GM06990 (cell line): Measurements from ENCODE around the gene C15orf62.

ENCODE experiments used
- DNase-seq: peaks from one replicate; pipeline ENCODE4 v3.0.0-alpha.2; 2011; ENCODE audit not compliant: insufficient read length; ENCODE audit errors: extremely low read depth
- H3K27me3 ChIP-seq: replicated peaks from 2 replicates; pipeline ENCODE4 v1.6.0; 2011; ENCODE audit warnings: low read length; ENCODE audit not compliant: control insufficient read depth, insufficient read depth
- H3K36me3 ChIP-seq: 2 replicates; pipeline ENCODE4 v1.5.1; 2011; ENCODE audit warnings: low read length; ENCODE audit not compliant: control insufficient read depth, insufficient read depth
- H3K4me3 ChIP-seq: replicated peaks from 2 replicates; pipeline ENCODE4 v1.5.1; 2011; ENCODE audit warnings: low read depth, mild to moderate bottlenecking, control low read depth, low read length
- TF ChIP-seq, protein P1 (sequence below): IDR thresholded peaks from 2 replicates; pipeline ENCODE4 v1.5.1; 2011; ENCODE audit warnings: low read length, control low read depth, mild to moderate bottlenecking, inconsistent platforms; ENCODE audit not compliant: insufficient read depth, poor library complexity, severe bottlenecking

Gene C15orf62

DNA sequence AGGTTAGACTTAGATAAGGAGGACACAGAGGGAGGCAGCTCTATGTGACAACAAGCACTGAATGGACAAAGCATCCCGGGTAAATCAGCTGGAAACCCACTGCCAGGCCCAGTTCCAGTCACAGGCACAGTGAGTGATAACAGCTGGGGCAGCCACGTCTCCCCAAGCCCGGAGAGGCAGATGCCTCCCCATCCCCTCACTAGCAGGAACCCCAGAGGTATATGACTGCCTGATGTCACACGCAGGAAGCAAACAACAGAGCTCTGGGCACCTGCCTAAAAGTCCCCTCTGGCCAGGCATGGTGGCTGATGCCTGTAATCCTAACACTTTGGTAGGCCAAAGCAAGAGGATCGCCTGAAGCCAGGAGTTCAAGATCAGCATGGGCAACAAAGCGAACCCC, 18.2 kb downstream of the C15orf62 start:
- TF ChIP-seq, protein P1, sequence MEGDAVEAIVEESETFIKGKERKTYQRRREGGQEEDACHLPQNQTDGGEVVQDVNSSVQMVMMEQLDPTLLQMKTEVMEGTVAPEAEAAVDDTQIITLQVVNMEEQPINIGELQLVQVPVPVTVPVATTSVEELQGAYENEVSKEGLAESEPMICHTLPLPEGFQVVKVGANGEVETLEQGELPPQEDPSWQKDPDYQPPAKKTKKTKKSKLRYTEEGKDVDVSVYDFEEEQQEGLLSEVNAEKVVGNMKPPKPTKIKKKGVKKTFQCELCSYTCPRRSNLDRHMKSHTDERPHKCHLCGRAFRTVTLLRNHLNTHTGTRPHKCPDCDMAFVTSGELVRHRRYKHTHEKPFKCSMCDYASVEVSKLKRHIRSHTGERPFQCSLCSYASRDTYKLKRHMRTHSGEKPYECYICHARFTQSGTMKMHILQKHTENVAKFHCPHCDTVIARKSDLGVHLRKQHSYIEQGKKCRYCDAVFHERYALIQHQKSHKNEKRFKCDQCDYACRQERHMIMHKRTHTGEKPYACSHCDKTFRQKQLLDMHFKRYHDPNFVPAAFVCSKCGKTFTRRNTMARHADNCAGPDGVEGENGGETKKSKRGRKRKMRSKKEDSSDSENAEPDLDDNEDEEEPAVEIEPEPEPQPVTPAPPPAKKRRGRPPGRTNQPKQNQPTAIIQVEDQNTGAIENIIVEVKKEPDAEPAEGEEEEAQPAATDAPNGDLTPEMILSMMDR, result no peak
- Histone ChIP-seq H3K4me3 (no peak overlapping the region), H3K36me3 (peaks cover 1% of the 10 kb centered on the region; the same call in 1 of the 2 replicates), H3K27me3 (no peaks in the 10 kb centered on the region)
- no peak for DNase-seq

DNA sequence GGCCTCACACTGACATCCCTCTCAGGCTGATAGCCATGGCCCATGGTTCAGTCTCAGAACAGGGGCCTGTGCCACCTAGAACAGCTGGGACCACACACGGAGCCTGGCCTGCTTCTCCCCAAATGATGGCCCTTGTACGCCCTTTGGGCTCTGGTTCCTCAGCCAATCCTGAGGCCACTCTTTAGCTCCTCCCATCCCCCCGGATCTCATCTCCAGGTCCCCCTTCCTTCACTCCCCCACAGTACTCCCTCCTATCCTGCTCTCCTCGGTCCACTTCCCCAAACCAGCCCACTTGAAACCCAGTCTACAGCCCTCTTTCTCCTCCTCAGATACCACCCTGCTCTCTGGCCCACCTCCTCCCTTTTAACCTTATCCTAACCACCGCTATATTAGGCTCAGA, 19.3 kb downstream of the C15orf62 start:
- peaks cover 1% of the 10 kb centered on the region; the same call in 1 of the 2 replicates for H3K36me3 ChIP-seq
- DNase-seq, result no peak
- TF ChIP-seq, protein P1, result no peak

DNA sequence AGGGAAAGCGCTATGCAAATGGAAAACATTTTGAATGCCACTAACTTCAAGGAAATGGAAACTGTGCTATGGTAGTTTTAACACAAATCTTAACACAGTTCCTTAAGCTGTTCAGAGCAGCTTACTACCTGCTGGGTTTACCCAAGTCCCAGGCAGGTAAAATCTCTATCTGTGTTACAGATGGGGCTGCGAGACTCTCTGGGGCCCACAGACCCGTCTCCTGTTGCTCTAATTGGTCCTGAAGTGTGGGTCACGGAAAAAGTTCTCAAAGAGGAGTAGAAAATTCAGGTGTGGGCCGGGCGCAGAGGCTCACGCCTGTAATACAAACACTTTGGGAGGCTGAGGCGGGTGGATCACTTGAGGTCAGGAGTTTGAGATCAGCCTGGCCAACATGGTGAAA, 20.2 kb downstream of the C15orf62 start:
- no peak overlapping the region for H3K4me3 ChIP-seq
- TF ChIP-seq, protein P1, result no peak
- no peak for DNase-seq

More for the DNA sequence above, 19.3 kb downstream of the C15orf62 start:
- Histone ChIP-seq H3K27me3 (no peaks in the 10 kb centered on the region), H3K4me3 (no peak overlapping the region)

DNA sequence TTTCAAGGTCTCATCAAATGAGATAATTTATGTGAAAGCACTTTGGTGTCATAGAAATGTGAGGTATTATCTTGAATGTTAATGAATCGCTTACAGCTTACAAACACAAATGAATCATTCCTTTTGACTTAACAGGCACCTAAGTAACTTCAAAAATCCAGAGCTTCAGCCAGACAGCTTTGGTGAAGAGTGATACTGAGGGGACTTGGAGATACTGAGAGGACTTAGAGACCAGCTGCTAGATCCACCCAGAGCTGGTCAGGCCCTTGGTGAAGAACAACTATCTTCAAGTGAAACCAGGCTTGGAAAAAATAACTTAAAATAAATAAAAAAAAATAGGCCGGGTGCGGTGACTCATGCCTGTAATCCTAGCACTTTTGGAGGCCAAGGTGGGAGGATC, 20.9 kb downstream of the C15orf62 start:
- TF ChIP-seq, protein P1, result no peak
- DNase-seq, result no peak
- H3K4me3 ChIP-seq, result no peak overlapping the region
- H3K36me3 ChIP-seq, result peaks cover 1% of the 10 kb centered on the region; the same call in 1 of the 2 replicates
- no peaks in the 10 kb centered on the region for H3K27me3 ChIP-seq

More for the DNA sequence above, 20.2 kb downstream of the C15orf62 start:
- Histone ChIP-seq H3K36me3 (peaks cover 1% of the 10 kb centered on the region; the same call in 1 of the 2 replicates), H3K27me3 (no peaks in the 10 kb centered on the region)

DNA sequence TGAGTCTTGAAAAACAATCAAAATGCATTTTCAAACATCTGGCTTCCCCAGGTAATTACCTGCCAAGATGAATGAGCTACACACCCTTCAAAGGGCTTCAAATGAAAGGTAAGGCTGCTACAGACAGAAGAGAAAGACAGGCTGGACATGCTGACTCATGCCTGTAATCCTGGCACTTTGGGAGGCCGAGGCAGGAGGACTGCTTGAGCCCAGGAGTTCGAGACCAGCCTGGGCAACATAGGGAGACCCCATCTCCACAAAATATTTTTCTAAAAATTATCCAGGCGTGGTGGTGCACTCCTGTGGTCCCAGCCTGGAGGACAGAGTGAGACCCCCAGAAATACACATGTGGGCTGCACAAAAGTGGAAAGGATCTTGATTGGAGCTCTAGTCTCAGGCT, 22.6 kb downstream of the C15orf62 start:
- TF ChIP-seq, protein P1, result no peak
- DNase-seq, result no peak
- H3K27me3 ChIP-seq, result no peaks in the 10 kb centered on the region
- H3K36me3 ChIP-seq, result peaks cover 1% of the 10 kb centered on the region; the same call in 1 of the 2 replicates
- H3K4me3 ChIP-seq, result no peak overlapping the region
